Stimulated activated naive CD4-positive, alpha-beta T cell (primary cell): ENCODE data around the gene CLIC1.
A peak's percentile ranks its signal among the peaks of the same experiment; 100 is the strongest.

Source experiments
- DNase-seq, 6 experiments: peaks; one replicate each; lab custom pipeline; 2025; lab: John Stamatoyannopoulos, UW

The CLIC1 gene

DNA sequence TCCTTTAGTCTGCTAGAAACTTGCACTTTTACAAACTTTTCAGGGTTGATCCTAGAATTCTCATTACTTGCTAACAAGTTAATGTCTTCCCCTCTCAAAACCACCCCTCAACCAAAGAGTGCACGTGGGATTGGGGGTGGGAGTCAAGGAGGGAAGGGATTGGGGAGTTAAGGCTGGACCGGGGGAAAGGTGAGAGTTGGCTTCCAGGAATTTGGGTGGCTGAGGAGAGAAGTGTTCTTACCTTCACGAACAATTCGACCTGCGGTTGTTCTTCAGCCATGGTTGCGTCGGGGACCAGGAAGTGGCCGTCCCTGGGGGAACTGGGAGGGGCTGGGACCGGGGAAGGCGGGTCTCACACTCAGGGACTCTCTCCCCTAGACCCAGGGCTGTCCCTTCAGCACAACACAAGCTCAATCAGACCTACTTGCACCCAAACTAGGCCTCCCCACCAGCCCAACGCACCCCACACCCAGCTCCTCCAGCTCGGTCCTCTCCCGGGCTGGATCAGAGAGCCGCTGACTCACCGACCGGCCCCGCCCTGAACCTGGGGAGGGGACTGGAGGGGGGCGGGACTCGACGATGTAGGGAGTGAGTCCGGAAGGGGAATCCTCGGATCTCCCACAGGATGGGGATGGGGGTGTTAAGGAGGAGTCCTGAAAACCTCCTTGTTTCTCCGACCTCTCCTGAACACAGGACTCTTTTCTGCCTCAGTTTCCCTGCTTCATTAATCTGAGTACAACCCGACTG, at the start of gene CLIC1:
Gene CLIC1, minus strand, starts transcription at position 510 of the 747 bp plus-strand sequence. Its CDS starts 230 bp downstream, at position 280.
- peak in 5 of 6 experiments; percentile 38 to 62 (median 44) for DNase-seq

GRCh38 chr6:31785475-31785874, 49.1 kb upstream of the CLIC1 start:
- no peak for DNase-seq

- DNase-seq: no peak
Measured at GRCh38 chr6:31784098-31784925, 48.0 kb upstream of the CLIC1 start.

- DNase-seq: no peak
Measured at GRCh38 chr6:31782126-31782855, 46.0 kb upstream of the CLIC1 start.

DNA sequence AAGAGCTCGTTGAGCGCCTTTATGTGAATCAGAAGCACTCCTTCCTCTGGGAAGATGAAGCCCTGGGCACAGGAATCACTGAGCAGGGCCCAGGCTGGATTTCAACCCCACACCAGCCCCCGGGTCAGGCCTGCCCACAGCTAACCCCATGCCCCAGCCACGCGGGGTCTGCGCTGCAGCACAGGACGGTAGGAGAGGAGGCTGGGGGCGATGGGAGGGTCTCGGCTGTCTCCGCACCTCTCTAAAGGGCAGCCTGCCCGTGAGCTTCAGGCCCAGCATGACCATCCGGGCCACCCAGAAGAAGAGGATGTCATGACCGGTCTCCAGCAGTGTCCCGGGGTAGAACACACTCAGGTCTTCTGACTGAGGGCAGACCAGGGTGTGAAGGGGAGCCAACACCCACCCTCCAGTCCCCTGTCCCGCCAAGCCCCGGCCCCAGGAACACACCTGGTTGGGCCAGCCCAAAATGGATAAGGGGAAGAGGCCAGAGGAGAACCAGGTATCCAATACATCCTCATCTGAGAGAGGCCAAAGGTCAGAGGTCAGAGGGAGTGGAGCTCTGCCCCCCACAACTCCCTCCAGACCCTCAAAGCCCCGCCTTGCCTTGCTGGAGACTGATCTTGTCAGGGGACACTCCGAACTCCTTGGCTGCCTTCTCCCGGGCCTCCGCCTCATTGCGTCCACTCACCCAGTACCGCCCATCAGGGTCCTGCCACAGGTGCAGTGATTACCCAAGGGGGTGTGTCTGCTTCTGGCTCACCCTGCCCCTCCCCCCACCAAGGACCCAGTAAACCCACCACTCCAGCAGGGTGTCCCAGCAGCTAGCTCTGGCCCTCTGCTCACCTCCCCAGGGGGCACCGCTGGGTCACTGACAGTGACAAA, 45.2 kb upstream of the CLIC1 start:
- no peak for DNase-seq

DNA sequence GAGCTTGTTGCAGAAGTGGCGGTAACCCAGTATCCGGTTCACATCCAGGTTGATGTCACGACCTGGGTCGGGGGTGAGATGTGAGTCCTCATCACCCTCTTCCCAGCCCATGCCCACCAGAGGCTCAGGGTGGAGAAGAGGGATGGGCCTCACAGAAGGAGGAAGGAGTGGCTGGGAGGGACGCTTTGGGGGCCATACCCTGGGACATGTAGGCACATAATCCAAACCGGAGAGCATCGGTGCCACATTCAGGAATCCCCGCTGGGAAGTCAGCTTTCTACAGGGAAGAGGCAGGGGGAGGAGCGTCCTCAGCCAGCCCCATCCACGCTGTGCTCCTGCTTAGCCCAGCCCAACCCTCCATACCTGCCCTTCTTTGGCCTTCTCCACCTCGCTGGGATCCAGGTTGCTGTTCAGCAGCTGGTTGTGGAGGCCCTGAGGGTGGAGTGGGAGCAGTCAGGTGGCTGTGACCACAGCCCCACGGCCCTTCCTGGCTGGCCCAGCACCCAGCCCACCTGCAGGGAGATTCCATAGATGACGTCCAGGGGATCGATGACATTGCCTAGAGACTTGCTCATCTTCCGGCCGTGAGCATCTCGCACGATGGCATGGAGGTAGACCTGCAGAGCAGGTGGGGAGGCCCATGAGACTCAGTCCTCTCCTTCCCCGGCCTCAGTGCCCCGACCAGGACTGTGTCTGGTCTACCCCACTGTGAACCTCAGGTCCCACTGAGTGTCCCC, 44.3 kb upstream of the CLIC1 start:
- DNase-seq: no peak

- no peak for DNase-seq
Measured at GRCh38 chr6:31779908-31780307, 43.6 kb upstream of the CLIC1 start.

DNA sequence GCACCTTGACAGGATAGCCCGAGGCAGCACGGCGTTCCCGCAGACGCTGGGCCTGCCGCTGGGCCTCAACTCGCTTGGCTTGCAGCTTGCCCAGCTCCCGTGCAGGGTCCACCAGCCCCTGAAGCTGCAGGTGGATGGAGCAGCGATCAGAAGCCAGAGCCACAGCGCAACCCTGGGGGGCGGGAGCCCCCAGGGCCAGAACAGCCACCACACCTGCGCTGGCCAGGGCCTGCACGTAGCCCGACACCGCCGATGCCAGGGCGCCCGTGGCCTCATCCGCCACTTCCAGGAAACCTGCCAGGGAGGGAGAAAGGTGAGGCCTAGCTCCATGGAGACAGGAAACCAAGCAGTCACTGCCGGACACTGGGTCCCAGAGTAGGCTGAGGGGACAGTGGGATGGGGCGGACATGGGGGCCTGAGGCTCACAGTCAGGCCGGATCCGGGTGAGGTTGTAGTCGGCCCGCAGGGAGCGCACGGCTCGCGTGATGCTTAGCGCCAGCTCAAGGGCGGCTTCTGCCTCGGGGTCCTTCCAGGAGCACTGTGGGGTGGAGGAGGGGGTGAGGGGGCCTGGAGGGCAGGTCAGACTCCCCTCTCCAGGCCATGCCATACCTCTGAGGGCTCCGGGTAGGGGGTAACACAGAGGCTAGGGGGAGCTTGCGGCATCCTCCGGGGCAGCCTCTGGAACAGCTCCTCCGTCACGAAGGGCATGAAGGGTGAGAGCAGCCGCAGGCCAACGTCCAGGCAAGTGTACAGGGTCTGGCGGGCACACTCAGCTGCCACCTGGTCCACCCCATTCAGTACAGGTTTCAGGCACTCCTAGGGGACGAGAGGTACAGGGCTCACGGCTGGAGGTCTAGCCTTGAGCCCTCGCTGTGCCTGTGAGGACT, 42.9 kb upstream of the CLIC1 start:
- no peak for DNase-seq

GRCh38 chr6:31778193-31778592, 41.9 kb upstream of the CLIC1 start:
- no peak for DNase-seq

- no peak for DNase-seq
Measured at GRCh38 chr6:31777667-31778050, 41.3 kb upstream of the CLIC1 start.

DNA sequence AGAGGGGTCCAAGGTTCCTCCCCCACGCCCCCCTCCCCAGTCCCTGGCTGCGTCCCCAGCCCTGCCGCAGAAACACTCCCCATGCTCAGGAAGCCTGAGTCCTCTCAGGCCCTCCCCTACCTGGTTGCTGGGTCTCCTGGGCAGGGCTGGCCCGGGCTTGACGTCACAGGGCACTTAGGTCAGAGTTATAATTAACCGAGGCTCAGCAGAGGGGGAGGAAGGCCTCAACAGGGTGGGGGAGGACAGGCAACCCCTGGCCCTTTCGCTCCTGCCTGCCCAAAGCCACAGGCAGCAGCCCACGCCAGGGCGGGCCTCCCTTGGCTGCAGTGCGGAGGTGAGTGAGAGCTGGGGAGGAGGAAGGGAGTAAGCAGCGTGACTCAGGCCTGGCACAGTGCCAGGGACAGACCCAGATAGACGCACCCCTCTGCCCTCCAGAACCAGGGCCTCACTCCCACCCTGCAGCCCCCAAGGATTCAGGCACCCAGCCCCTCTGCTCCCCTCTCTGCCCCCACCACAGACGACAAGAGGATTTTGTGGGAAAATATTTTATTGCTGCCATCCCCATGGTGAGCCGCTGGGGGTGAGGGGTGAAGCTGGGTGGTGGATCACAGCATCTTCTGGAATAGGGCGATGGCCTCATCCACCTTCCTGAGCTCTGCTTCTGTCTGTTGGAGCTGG, 40.8 kb upstream of the CLIC1 start, which contains the start of gene VWA7:
Gene VWA7, minus strand, starts transcription at position 340 of the 678 bp plus-strand sequence. CDS start 549 bp downstream, outside the sequence.
- DNase-seq: peak in 5 of 6 experiments; percentile 13 to 41 (median 19)

GRCh38 chr6:31776485-31776988, 40.2 kb upstream of the CLIC1 start:
- no peak for DNase-seq

DNA sequence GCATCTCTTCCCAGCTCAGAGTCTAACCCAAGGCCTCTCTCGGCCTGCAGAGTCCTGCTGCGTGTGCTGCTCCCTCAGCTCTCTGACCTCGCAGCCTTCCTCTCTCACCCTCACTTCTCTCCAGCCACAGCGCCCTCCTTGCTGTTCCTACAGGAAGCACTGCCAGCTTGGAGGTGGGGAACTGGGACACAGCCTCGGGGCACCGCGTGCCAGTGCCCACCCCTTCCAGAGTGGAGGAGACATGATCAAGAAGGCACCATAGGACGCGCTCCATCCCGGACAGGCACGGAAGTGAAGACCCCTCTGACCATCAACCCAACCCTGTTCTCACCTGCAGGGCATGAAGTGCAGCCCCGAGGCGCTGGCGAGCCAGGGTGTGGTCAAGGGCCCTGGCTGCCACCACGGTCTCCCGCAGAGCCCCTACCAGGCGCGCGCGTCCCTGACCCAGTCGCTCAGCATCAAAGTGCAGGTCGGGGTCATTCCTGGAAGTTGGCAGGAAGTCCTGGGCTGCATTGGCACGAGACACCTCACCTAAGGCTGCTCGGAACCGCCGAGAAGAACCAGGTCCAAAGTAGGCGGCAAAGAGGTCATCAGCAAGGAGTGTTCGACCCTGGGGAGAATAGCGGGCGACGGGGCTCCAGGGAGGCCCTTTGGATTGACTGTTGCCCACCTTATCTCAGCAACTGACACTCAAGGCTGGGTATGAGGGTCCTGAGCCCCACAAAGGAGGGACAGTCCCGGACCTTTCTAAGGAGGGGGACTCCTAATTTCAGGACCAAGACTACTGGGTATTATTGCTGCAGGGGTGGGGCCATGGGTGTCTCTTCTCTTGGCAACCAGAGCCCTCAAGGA, 39.5 kb upstream of the CLIC1 start:
- DNase-seq: no peak

- no peak for DNase-seq
Measured at GRCh38 chr6:31775184-31775583, 38.9 kb upstream of the CLIC1 start.

DNA sequence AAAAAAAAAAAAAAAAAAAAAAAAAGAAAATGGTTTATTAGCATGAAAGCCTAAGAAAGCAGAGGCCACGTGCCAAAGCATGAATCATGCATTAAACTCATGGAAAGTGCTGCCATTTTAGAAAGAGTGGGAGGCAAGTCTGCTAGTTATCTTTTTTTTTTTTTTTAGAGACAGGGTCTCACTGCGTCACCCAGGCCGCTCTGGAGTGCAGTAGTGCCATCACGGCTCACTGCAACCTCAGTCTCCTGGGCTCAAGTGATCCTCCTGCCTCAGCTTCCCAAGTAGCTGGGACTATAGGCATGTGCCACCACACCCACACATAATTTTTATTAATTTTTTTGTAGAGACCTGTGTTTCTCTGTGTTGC, 35.6 kb upstream of the CLIC1 start:
- DNase-seq: peak in 4 of 6 experiments; percentile 5 to 63 (median 22)

DNA sequence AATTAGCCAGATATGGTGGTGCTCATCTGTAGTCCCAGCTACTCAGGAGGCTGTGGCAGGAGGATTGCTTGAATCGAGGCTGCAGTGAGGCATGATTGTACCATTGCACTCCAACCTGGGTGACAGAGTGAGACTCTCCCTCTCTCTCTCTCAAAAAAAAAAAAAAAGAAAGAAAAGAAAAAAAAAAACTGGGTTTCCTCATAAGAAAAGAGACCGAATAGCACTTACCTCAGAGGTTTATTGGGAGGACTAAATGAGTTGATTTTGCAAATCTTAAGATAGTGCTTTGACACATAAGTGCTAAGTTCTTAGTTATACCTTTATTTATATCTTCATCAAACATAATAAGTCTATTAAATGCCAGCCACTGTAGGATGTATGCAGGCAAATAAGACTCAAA, 34.5 kb upstream of the CLIC1 start:
- peak in 1 of 6 experiments; percentile 7 for DNase-seq

DNA sequence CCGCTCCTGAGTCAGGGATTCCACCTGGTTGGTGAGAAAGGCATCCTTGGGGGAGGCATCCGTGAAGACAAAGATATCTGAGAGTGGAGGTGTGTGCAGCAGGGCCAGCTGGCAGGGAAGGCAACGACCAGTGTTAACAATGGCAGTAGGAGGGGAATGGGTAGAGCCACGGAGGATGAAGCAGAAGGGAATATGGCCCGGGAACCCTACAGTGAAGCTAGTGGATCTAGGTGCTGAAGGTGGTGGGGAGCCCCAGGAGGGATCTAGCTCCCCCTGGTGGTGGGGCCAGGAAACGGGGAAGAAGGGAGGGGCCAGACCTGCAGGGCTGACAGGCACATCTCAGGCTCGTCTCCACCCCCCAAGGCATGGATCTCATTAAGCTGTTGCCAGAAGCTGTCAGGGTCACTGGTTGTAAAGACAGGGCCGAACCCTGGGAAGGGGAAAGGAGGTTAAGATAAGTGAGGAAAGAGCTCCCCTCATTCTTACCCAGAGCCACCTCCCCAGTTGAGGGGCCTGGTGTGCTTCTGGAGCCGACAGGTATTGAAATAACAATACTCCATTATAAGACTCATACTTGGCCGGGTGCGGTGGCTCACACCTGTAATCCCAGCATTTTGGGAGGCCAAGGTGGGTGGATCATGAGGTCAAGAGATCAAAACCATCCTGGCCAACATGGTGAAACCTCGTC, 33.5 kb upstream of the CLIC1 start:
- peak; percentile 25 to 74 (median 66) for DNase-seq
